Mesodermal cell (in vitro differentiated cells): Measurements from ENCODE around the gene PRSS38.
"Not testable (repeated sequence)": the region's sequence is repeated elsewhere in the genome, so short reads cannot be mapped to it uniquely, and the experiment has no call there.

Experiments
- H3K27ac ChIP-seq: 2 replicates; pipeline ENCODE4 v1.7.0; 2013; ENCODE audit warnings: mild to moderate bottlenecking, low read depth, low read length, moderate library complexity; ENCODE audit not compliant: severe bottlenecking
- H3K36me3 ChIP-seq: 2 replicates; pipeline ENCODE4 v1.7.1; 2013; ENCODE audit warnings: mild to moderate bottlenecking, low read length, moderate library complexity; ENCODE audit not compliant: control insufficient read depth, insufficient read depth
- H3K4me1 ChIP-seq: one replicate; pipeline ENCODE4 v1.7.1; 2013; ENCODE audit warnings: mild to moderate bottlenecking, low read length; ENCODE audit not compliant: insufficient read depth, control insufficient read depth, poor library complexity, severe bottlenecking
- H3K4me3 ChIP-seq: 2 replicates; pipeline ENCODE4 v1.7.0; 2013; ENCODE audit warnings: low read length, control low read depth, mild to moderate bottlenecking; ENCODE audit not compliant: insufficient read depth, poor library complexity, severe bottlenecking; ENCODE audit errors: extremely low read depth
- H3K9me3 ChIP-seq: 2 replicates; pipeline ENCODE4 v1.7.1; 2013; ENCODE audit warnings: mild to moderate bottlenecking, low read length, moderate library complexity; ENCODE audit not compliant: control insufficient read depth
- WGBS, 2 experiments: methylation state at CpG; one replicate each; pipeline ENCODE4 v1.1.5; 2013; ENCODE audit warnings: missing lambda C conversion rate in 2 of 2; ENCODE audit not compliant: insufficient coverage in 2 of 2; 5-methylcytosine and 5-hydroxymethylcytosine counted together

Gene PRSS38

GRCh38 chr1:227848430-227848932 lies 33.0 kb downstream of the PRSS38 start:
- WGBS, 2 experiments = 80 to 100% methylated on average over 1 to 2 of the region's 3 CpGs
- no peaks in the 10 kb centered on the region for H3K36me3 ChIP-seq
- H3K9me3 ChIP-seq = peaks cover 5% of the 10 kb centered on the region
- H3K4me3 ChIP-seq = no peak overlapping the region
- no peak overlapping the region for H3K27ac ChIP-seq
- no peaks in the 10 kb centered on the region for H3K4me1 ChIP-seq

GRCh38 chr1:227849251-227849650 lies 33.8 kb downstream of the PRSS38 start:
- no peak overlapping the region for H3K27ac ChIP-seq
- no peaks in the 10 kb centered on the region for H3K36me3 ChIP-seq
- H3K4me3 ChIP-seq = no peak overlapping the region
- WGBS, 2 experiments = no CpG with 5 or more reads among the region's 3 CpGs
- H3K9me3 ChIP-seq = peaks cover 5% of the 10 kb centered on the region
- H3K4me1 ChIP-seq = no peaks in the 10 kb centered on the region

GRCh38 chr1:227854189-227854588 lies 38.7 kb downstream of the PRSS38 start:
- no peaks in the 10 kb centered on the region for H3K9me3 ChIP-seq
- no peaks in the 10 kb centered on the region for H3K36me3 ChIP-seq
- no peak overlapping the region for H3K27ac ChIP-seq
- H3K4me3 ChIP-seq = no peak overlapping the region
- H3K4me1 ChIP-seq = no peaks in the 10 kb centered on the region

GRCh38 chr1:227855687-227856086 lies 40.2 kb downstream of the PRSS38 start:
- Histone ChIP-seq H3K9me3 (no peaks in the 10 kb centered on the region), H3K36me3 (no peaks in the 10 kb centered on the region), H3K4me1 (no peaks in the 10 kb centered on the region), H3K27ac (no peak overlapping the region), H3K4me3 (no peak overlapping the region)
- WGBS, 2 experiments = 71 to 79% methylated on average over 1 to 4 of the region's 4 CpGs

- WGBS, 2 experiments = 93 to 94% methylated on average over 2 to 5 of the region's 7 CpGs
- no peaks in the 10 kb centered on the region for H3K36me3 ChIP-seq
- no peaks in the 10 kb centered on the region for H3K4me1 ChIP-seq
- no peak overlapping the region for H3K27ac ChIP-seq
- no peak overlapping the region for H3K4me3 ChIP-seq
- no peaks in the 10 kb centered on the region for H3K9me3 ChIP-seq
Measured at GRCh38 chr1:227856147-227856858, 40.8 kb downstream of the PRSS38 start.

GRCh38 chr1:227864882-227865281 lies 49.4 kb downstream of the PRSS38 start:
- no peak overlapping the region for H3K27ac ChIP-seq
- no peak overlapping the region for H3K4me3 ChIP-seq
- H3K9me3 ChIP-seq = peaks cover 8% of the 10 kb centered on the region
- H3K36me3 ChIP-seq = no peaks in the 10 kb centered on the region
- H3K4me1 ChIP-seq = no peaks in the 10 kb centered on the region

GRCh38 chr1:227869279-227869842 lies 53.9 kb downstream of the PRSS38 start:
- H3K36me3 ChIP-seq = no peaks in the 10 kb centered on the region
- no peaks in the 10 kb centered on the region for H3K4me1 ChIP-seq
- WGBS, 2 experiments = 80 to 91% methylated on average over 1 of the region's 5 CpGs
- peaks cover 5% of the 10 kb centered on the region for H3K9me3 ChIP-seq
- no peak overlapping the region for H3K4me3 ChIP-seq
- no peak overlapping the region for H3K27ac ChIP-seq

GRCh38 chr1:227869851-227870305 lies 54.4 kb downstream of the PRSS38 start:
- no peaks in the 10 kb centered on the region for H3K4me1 ChIP-seq
- peaks cover 5% of the 10 kb centered on the region for H3K9me3 ChIP-seq
- 82 to 88% methylated on average over 3 to 4 of the region's 5 CpGs for WGBS, 2 experiments
- H3K36me3 ChIP-seq = no peaks in the 10 kb centered on the region
- no peak overlapping the region for H3K27ac ChIP-seq
- no peak overlapping the region for H3K4me3 ChIP-seq

- no peaks in the 10 kb centered on the region for H3K4me1 ChIP-seq
- peaks cover under 1% of the 10 kb centered on the region for H3K9me3 ChIP-seq
- WGBS, 2 experiments = 79% methylated on average over 2 of the region's 3 CpGs; no CpG with 5 or more reads in 1 of the 2 experiments
- no peaks in the 10 kb centered on the region for H3K36me3 ChIP-seq
- H3K27ac ChIP-seq = no peak overlapping the region
- H3K4me3 ChIP-seq = no peak overlapping the region
Measured at GRCh38 chr1:227870366-227870765, 54.9 kb downstream of the PRSS38 start.

- 77 to 96% methylated on average over 3 to 5 of the region's 5 CpGs for WGBS, 2 experiments
- H3K36me3 ChIP-seq, H3K9me3 ChIP-seq, H3K27ac ChIP-seq, H3K4me3 ChIP-seq, H3K4me1 ChIP-seq: not testable (repeated sequence)
Measured at GRCh38 chr1:227871892-227872291, 56.4 kb downstream of the PRSS38 start.

- not testable (repeated sequence) for H3K4me3 ChIP-seq
- no CpG with 5 or more reads among the region's 3 CpGs for WGBS, 2 experiments
Measured at GRCh38 chr1:227877810-227878209, 62.3 kb downstream of the PRSS38 start.

More at GRCh38 chr1:227877810-227878209, 62.3 kb downstream of the PRSS38 start:
- not testable (repeated sequence) for H3K27ac ChIP-seq, H3K9me3 ChIP-seq, H3K4me1 ChIP-seq, H3K36me3 ChIP-seq
